Keratinocyte (primary cell): ENCODE data around the gene CHODL. TPM values are rescaled to one million over a fixed set of nuclear protein-coding genes. Genes with fewer than 3 reads are reported as not detected.

ENCODE experiments used
- DNase-seq: peaks from one replicate; pipeline ENCODE4 v3.0.0-alpha.2; 2011; ENCODE audit warnings: low read depth, missing footprints, low spot score
- FAIRE-seq: peaks from 2 replicates; lab custom pipeline; 2011; peaks lifted over from hg19 to GRCh38; lab: Jason Lieb, UNC
- H2AFZ ChIP-seq: 2 replicates; pipeline ENCODE4 v1.6.0; 2012; ENCODE audit warnings: low read length, control low read depth, inconsistent platforms; ENCODE audit not compliant: control insufficient read depth
- H3K27ac ChIP-seq: 2 replicates; pipeline ENCODE4 v1.5.1; 2011; ENCODE audit warnings: low read length; ENCODE audit not compliant: control insufficient read depth, insufficient read depth
- H3K27me3 ChIP-seq: 3 replicates; pipeline ENCODE4 v1.6.0; 2011; ENCODE audit warnings: low read length; ENCODE audit not compliant: control insufficient read depth, insufficient read depth; ENCODE audit errors: extremely low read depth
- H3K36me3 ChIP-seq, 2 experiments: 2 replicates in 1 of 2; 3 replicates in 1 of 2; pipeline ENCODE4 v1.5.1; 2011; ENCODE audit warnings: low read length in 2 of 2, mild to moderate bottlenecking in 1 of 2; ENCODE audit not compliant: control insufficient read depth in 2 of 2, insufficient read depth in 2 of 2; ENCODE audit errors: extremely low read depth in 1 of 2
- H3K4me1 ChIP-seq: 3 replicates; pipeline ENCODE4 v1.5.1; 2011; ENCODE audit warnings: low read length; ENCODE audit not compliant: control insufficient read depth, insufficient read depth; ENCODE audit errors: extremely low read depth
- H3K4me2 ChIP-seq: 3 replicates; pipeline ENCODE4 v1.6.0; 2011; ENCODE audit warnings: low read depth, low read length; ENCODE audit not compliant: control insufficient read depth, insufficient read depth; ENCODE audit errors: extremely low read depth
- H3K4me3 ChIP-seq, 3 experiments: fragments of 200-600 bp in 1 of 3; sonication (generic) in 1 of 3; 2 replicates in 2 of 3; 3 replicates in 1 of 3; pipeline ENCODE4 v1.5.1; 2011 to 2016; ENCODE audit warnings: low read length in 3 of 3, mild to moderate bottlenecking in 3 of 3, control low read depth in 2 of 3, inconsistent platforms in 1 of 3, low read depth in 1 of 3, mixed read lengths in 1 of 3, mixed run types in 1 of 3, moderate library complexity in 1 of 3; ENCODE audit not compliant: control insufficient read depth in 2 of 3, insufficient read depth in 2 of 3; ENCODE audit errors: extremely low read depth in 1 of 3
- H3K79me2 ChIP-seq: 2 replicates; pipeline ENCODE4 v1.6.0; 2012; ENCODE audit warnings: low read length; ENCODE audit not compliant: control insufficient read depth, insufficient read depth
- H3K9ac ChIP-seq: 3 replicates; pipeline ENCODE4 v1.6.0; 2011; ENCODE audit warnings: low read length; ENCODE audit not compliant: control insufficient read depth, insufficient read depth; ENCODE audit errors: extremely low read depth
- H3K9me1 ChIP-seq: 3 replicates; pipeline ENCODE4 v1.6.0; 2011; ENCODE audit warnings: low read length; ENCODE audit not compliant: control insufficient read depth, insufficient read depth; ENCODE audit errors: extremely low read depth
- H3K9me3 ChIP-seq: 2 replicates; pipeline ENCODE4 v1.5.1; 2012; ENCODE audit warnings: low read depth, low read length; ENCODE audit not compliant: control insufficient read depth
- H4K20me1 ChIP-seq: 3 replicates; pipeline ENCODE4 v1.6.0; 2011; ENCODE audit warnings: low read length; ENCODE audit not compliant: control insufficient read depth, insufficient read depth; ENCODE audit errors: extremely low read depth
- EZH2 ChIP-seq: IDR thresholded peaks from one replicate; pipeline ENCODE4 v1.6.1; 2012; ENCODE audit warnings: inconsistent platforms, mild to moderate bottlenecking, low read length, moderate library complexity
- dilution Hi-C: fragments of 300-500 bp; cut with MboI; formaldehyde crosslinking; loops from one replicate; pipeline ENCODE4 v1.7.0; 2020; ENCODE audit warnings: low sequenced_read_pairs; ENCODE audit not compliant: extremely low pct_ligation_motif_present
- polyA plus RNA-seq, 5 experiments: library from polyadenylated mRNA; depleted of rRNA in 3 of 5; stranded (reverse) in 3 of 5; stranded (forward) in 1 of 5; unstranded in 1 of 5; fragments of >200 nt; gene quantifications; 1 replicate in 1 of 5; 2 replicates in 3 of 5; 3 replicates in 1 of 5; pipeline versions ENCODE4 v1.2.1 to v1.2.3, GENCODE V29; 2011 to 2012; ENCODE audit warnings: missing spikeins in 2 of 5, low read depth in 1 of 5, low replicate concordance in 1 of 5
- TF ChIP-seq, protein P1 (sequence below), 3 experiments: IDR thresholded peaks in 1 of 3; conservative IDR thresholded peaks in 1 of 3; optimal IDR thresholded peaks in 1 of 3; 2 replicates in 2 of 3; 3 replicates in 1 of 3; pipeline versions ENCODE3 to v1.5.1; 2011; ENCODE audit warnings: low read length in 3 of 3, mild to moderate bottlenecking in 3 of 3, moderate library complexity in 2 of 3, control low read depth in 1 of 3, inconsistent platforms in 1 of 3; ENCODE audit not compliant: insufficient read depth in 2 of 3; ENCODE audit errors: extremely low read depth in 1 of 3

The CHODL gene
- polyA plus RNA-seq, 1 donor (not counting 4 experiments of a cell fraction or from before 2014, with no cell fraction given): 1.4 TPM

DNA sequence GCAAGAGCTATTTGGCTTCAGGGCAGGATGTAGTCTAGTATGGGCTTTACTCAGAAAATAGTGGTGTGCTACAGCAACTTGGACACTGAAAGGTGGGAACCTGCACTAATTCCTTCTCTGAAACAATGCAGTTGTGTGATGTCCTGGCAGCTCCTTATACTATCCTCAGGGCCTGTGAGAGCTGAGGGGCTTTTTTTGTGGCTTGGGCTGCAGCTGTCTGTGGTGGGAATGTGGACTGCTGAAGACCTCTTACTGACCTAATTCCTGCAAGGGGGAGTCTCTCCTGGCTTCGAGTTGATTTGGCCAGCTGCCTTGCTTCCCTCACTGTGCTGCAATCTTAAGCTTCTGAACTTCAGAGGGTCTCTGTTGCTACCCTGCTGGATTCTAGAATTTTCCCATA lies 22.3 kb upstream of the CHODL start:
- no peak overlapping the region for H3K9ac ChIP-seq
- FAIRE-seq: no peak
- no peaks in the 10 kb centered on the region for H3K9me1 ChIP-seq
- no peak for DNase-seq
- no peaks in the 10 kb centered on the region for H3K79me2 ChIP-seq
- no peaks in the 10 kb centered on the region for H3K27me3 ChIP-seq
- no peaks in the 10 kb centered on the region for H3K4me1 ChIP-seq
- H2AFZ ChIP-seq: no peak overlapping the region
- H3K9me3 ChIP-seq: no peaks in the 10 kb centered on the region
- dilution Hi-C loops: no loop called here
- TF ChIP-seq, protein P1, sequence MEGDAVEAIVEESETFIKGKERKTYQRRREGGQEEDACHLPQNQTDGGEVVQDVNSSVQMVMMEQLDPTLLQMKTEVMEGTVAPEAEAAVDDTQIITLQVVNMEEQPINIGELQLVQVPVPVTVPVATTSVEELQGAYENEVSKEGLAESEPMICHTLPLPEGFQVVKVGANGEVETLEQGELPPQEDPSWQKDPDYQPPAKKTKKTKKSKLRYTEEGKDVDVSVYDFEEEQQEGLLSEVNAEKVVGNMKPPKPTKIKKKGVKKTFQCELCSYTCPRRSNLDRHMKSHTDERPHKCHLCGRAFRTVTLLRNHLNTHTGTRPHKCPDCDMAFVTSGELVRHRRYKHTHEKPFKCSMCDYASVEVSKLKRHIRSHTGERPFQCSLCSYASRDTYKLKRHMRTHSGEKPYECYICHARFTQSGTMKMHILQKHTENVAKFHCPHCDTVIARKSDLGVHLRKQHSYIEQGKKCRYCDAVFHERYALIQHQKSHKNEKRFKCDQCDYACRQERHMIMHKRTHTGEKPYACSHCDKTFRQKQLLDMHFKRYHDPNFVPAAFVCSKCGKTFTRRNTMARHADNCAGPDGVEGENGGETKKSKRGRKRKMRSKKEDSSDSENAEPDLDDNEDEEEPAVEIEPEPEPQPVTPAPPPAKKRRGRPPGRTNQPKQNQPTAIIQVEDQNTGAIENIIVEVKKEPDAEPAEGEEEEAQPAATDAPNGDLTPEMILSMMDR (optimal IDR thresholded peaks at IDR 0.05 in 1 of 3, IDR thresholded peaks at IDR 0.05 in 1 of 3, conservative IDR thresholded peaks at IDR 0.05 in 1 of 3; ENCODE audit: extremely low read depth in 1 of 3, insufficient read depth in 2 of 3, low read length in 3 of 3): no peak
- no peak for TF ChIP-seq EZH2
- H3K4me2 ChIP-seq: no peak overlapping the region
- no peaks in the 10 kb centered on the region for H3K36me3 ChIP-seq
- no peaks in the 10 kb centered on the region for H4K20me1 ChIP-seq
- no peak overlapping the region for H3K4me3 ChIP-seq
- no peak overlapping the region for H3K27ac ChIP-seq

DNA sequence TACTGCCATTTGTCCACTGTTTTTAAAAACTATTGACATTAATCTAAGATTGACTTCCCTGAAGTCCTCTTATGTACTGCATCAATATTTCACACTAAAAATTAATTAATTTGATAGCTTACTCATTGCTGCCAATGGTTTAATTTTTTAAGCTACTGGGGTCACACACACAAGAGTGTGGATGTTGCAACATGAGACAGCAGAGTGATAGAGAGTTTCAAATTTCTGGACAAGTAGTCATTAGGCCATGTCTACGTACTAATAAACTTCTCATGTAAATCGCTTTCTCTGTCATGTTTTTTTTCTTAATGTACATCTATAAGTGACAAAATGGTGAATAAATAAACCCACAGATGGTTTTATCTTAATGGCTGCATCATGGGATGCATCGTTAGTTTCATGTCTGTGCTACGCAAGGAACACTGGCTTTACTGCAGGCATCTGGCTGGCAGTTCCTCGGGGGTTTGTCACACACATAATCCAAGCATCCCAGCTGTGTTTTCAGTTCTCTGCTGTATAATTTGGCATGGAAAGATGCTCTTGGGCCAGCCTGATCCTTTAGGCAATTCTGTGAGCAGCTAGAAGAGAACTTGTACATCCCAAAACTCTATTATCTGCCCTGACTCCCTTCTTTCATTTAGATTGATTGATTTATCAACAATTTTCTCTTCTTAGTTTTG lies 16.4 kb upstream of the CHODL start:
- Histone ChIP-seq H3K36me3 (no peaks in the 10 kb centered on the region), H3K27me3 (no peaks in the 10 kb centered on the region), H3K9me3 (no peaks in the 10 kb centered on the region), H3K4me1 (no peaks in the 10 kb centered on the region), H4K20me1 (no peaks in the 10 kb centered on the region), H3K27ac (no peak overlapping the region), H3K9me1 (no peaks in the 10 kb centered on the region), H3K4me2 (no peak overlapping the region), H3K4me3 (no peak overlapping the region), H2AFZ (no peak overlapping the region), H3K9ac (no peak overlapping the region), H3K79me2 (no peaks in the 10 kb centered on the region)
- TF ChIP-seq, protein P1 (optimal IDR thresholded peaks at IDR 0.05 in 1 of 3, IDR thresholded peaks at IDR 0.05 in 1 of 3, conservative IDR thresholded peaks at IDR 0.05 in 1 of 3; ENCODE audit: extremely low read depth in 1 of 3, insufficient read depth in 2 of 3, low read length in 3 of 3): no peak
- no peak for TF ChIP-seq EZH2
- FAIRE-seq: no peak
- dilution Hi-C loops: no loop called here
- no peak for DNase-seq
